HepG2 (cell line): ENCODE results near the gene STXBP4. TPM values are rescaled to one million over a fixed set of nuclear protein-coding genes. Genes with fewer than 3 reads are reported as not detected.

Source experiments
- ATAC-seq: fragments of 200-7000 bp; cut with Tn5 transposase; 3 replicates; pipeline ENCODE4 v1.9.1; 2020; ENCODE audit warnings: mild to moderate bottlenecking, moderate library complexity
- BruUV-seq: library from RNA; stranded (reverse); fragments of 400-500 nt; replicated peaks from 2 replicates; lab custom pipeline; 2021; lab: Mats Ljungman, UMichigan
- CTCF ChIA-PET: fragments of 300-600 bp; formaldehyde crosslinking; extraction: SDS; loops from one replicate; lab custom pipeline; 2021; ENCODE audit warnings: low total read pairs, inconsistent platforms, low intra/inter-chr PET ratio; lab: Yijun Ruan, JAX
- POLR2A ChIA-PET: fragments of 350-600 bp; sonication (Branson Sonifier 250); formaldehyde crosslinking; loops from one replicate; lab custom pipeline; 2020; ENCODE audit warnings: antibody characterized with exemption, inconsistent platforms; lab: Yijun Ruan, JAX
- DNase-seq: peaks from one replicate; pipeline ENCODE4 v3.0.0-alpha.2; 2015; ENCODE audit warnings: low spot score
- FAIRE-seq: peaks from 3 replicates; lab custom pipeline; 2011; peaks lifted over from hg19 to GRCh38; lab: Jason Lieb, UNC
- H2AFZ ChIP-seq: one replicate; pipeline ENCODE4 v1.6.1; 2011; ENCODE audit warnings: low read length, inconsistent platforms
- H3K27ac ChIP-seq: fragments of 300-600 bp; 3 replicates; pipeline ENCODE4 v1.8.0; 2011; ENCODE audit warnings: mixed run types, mild to moderate bottlenecking, mixed read lengths, low read length, inconsistent platforms; ENCODE audit not compliant: insufficient read depth; ENCODE audit errors: extremely low read length
- H3K27me3 ChIP-seq, 2 experiments: fragments of 200-600 bp in 1 of 2; 2 replicates in 1 of 2; 3 replicates in 1 of 2; pipeline versions ENCODE4 v1.6.0 to v1.8.0; 2011; ENCODE audit warnings: low read length in 2 of 2, mild to moderate bottlenecking in 2 of 2, moderate library complexity in 2 of 2, inconsistent platforms in 1 of 2; ENCODE audit not compliant: insufficient read depth in 2 of 2, control insufficient read depth in 1 of 2
- H3K36me3 ChIP-seq, 2 experiments: fragments of 200-600 bp in 1 of 2; replicated peaks in 1 of 2; 2 replicates in 1 of 2; 3 replicates in 1 of 2; pipeline versions ENCODE4 v1.5.1 to v1.8.0; 2011; ENCODE audit warnings: low read length in 2 of 2, inconsistent platforms in 1 of 2; ENCODE audit not compliant: insufficient read depth in 2 of 2, control insufficient read depth in 1 of 2
- H3K4me1 ChIP-seq: 2 replicates; pipeline ENCODE4 v1.5.1; 2012; ENCODE audit warnings: low read length, inconsistent platforms; ENCODE audit not compliant: insufficient read depth
- H3K4me2 ChIP-seq: 2 replicates; pipeline ENCODE4 v1.6.0; 2011; ENCODE audit warnings: low read depth, low read length, inconsistent platforms
- H3K4me3 ChIP-seq, 3 experiments: fragments of 200-600 bp in 1 of 3; sonication (generic), shearing (Covaris generic) in 1 of 3; replicated peaks in 1 of 3; 2 replicates each; pipeline ENCODE4 v1.5.1; 2011 to 2016; ENCODE audit warnings: low read length in 3 of 3, inconsistent platforms in 2 of 3, low read depth in 2 of 3, mild to moderate bottlenecking in 2 of 3, control low read depth in 1 of 3, mixed read lengths in 1 of 3; ENCODE audit not compliant: insufficient read depth in 1 of 3
- H3K79me2 ChIP-seq: one replicate; pipeline ENCODE4 v1.6.1; 2011; ENCODE audit warnings: low read length, inconsistent platforms; ENCODE audit not compliant: insufficient read depth
- H3K9ac ChIP-seq: 2 replicates; pipeline ENCODE4 v1.6.0; 2011; ENCODE audit warnings: mild to moderate bottlenecking, low read depth, low read length, inconsistent platforms; ENCODE audit not compliant: insufficient read depth
- H3K9me3 ChIP-seq: 2 replicates; pipeline ENCODE4 v1.5.1; 2012; ENCODE audit warnings: mild to moderate bottlenecking, low read length
- H4K20me1 ChIP-seq: 2 replicates; pipeline ENCODE4 v1.6.0; 2011; ENCODE audit warnings: inconsistent platforms, mild to moderate bottlenecking, low read length, moderate library complexity; ENCODE audit not compliant: insufficient read depth
- AGO2 ChIP-seq: fragments of 200-400 bp; formaldehyde crosslinking; optimal IDR thresholded peaks from 2 replicates; pipeline ENCODE3; 2017; ENCODE audit warnings: mild to moderate bottlenecking, low read depth, low read length, moderate library complexity
- CEBPB ChIP-seq: IDR thresholded peaks from 2 replicates; pipeline ENCODE4 v1.6.1; 2011; ENCODE audit warnings: low read depth, low read length, improper control_type of control experiment, borderline replicate concordance
- HNF4G ChIP-seq, 2 experiments: sonication (generic) in 1 of 2; formaldehyde crosslinking in 1 of 2; IDR thresholded peaks; 2 replicates each; pipeline versions ENCODE4 v1.4.0 to v1.6.1; 2011 to 2020; ENCODE audit warnings: borderline replicate concordance in 2 of 2, low read depth in 2 of 2, mild to moderate bottlenecking in 2 of 2, low read length in 1 of 2, missing genetic modification reagents in 1 of 2, moderate library complexity in 1 of 2
- MAZ ChIP-seq, 2 experiments: sonication (generic) in 1 of 2; formaldehyde crosslinking in 1 of 2; IDR thresholded peaks; 2 replicates each; pipeline versions ENCODE4 v1.5.0 to v1.6.1; 2012 to 2020; ENCODE audit warnings: low read depth in 2 of 2, mild to moderate bottlenecking in 2 of 2, borderline replicate concordance in 1 of 2, improper control_type of control experiment in 1 of 2, low read length in 1 of 2, missing genetic modification reagents in 1 of 2, moderate library complexity in 1 of 2
- PBX2 ChIP-seq: IDR thresholded peaks from 2 replicates; pipeline ENCODE4 v1.6.1; 2016; ENCODE audit warnings: control low read depth
- TBX3 ChIP-seq: fragments of 450-650 bp; IDR thresholded peaks from 2 replicates; pipeline ENCODE4 v1.6.1; 2017; ENCODE audit warnings: antibody characterized with exemption, mild to moderate bottlenecking, inconsistent platforms, borderline replicate concordance
- TRIM22 ChIP-seq: fragments of 450-650 bp; IDR thresholded peaks from 2 replicates; pipeline ENCODE4 v1.6.1; 2017
- ZBTB44 ChIP-seq: sonication (generic); formaldehyde crosslinking; IDR thresholded peaks from 2 replicates; pipeline ENCODE4 v1.4.0; 2020; ENCODE audit warnings: missing genetic modification reagents
- ZMAT5 ChIP-seq: sonication (generic); formaldehyde crosslinking; IDR thresholded peaks from 2 replicates; pipeline ENCODE4 v1.5.0; 2020; ENCODE audit warnings: mild to moderate bottlenecking, low read depth, missing genetic modification reagents, borderline replicate concordance
- ZNF232 ChIP-seq: sonication (generic); formaldehyde crosslinking; IDR thresholded peaks from 2 replicates; pipeline ENCODE4 v1.4.0; 2020; ENCODE audit warnings: missing genetic modification reagents, borderline replicate concordance
- ZNF431 ChIP-seq: sonication (generic); formaldehyde crosslinking; IDR thresholded peaks from 2 replicates; pipeline ENCODE4 v1.9.0; 2022; ENCODE audit warnings: missing genetic modification reagents, low read depth, mild to moderate bottlenecking, borderline replicate concordance
- ZNF432 ChIP-seq: sonication (generic); formaldehyde crosslinking; IDR thresholded peaks from 2 replicates; pipeline ENCODE4 v1.5.0; 2020; ENCODE audit warnings: missing genetic modification reagents, mild to moderate bottlenecking, borderline replicate concordance
- ZNF512B ChIP-seq: sonication (generic); formaldehyde crosslinking; IDR thresholded peaks from 2 replicates; pipeline ENCODE4 v1.5.1; 2020; ENCODE audit warnings: missing genetic modification reagents, mild to moderate bottlenecking, borderline replicate concordance
- ZNF781 ChIP-seq: sonication (generic); formaldehyde crosslinking; IDR thresholded peaks from 2 replicates; pipeline ENCODE4 v1.5.1; 2020; ENCODE audit warnings: borderline replicate concordance, mild to moderate bottlenecking, missing genetic modification reagents; ENCODE audit errors: not compliant biosample characterization
- WGBS: methylation state at CpG from one replicate; pipeline ENCODE4 v1.1.6; 2017; ENCODE audit warnings: low lambda C conversion rate; 5-methylcytosine and 5-hydroxymethylcytosine counted together
- in situ Hi-C: cut with HindIII; loops from 2 replicates; pipeline ENCODE4 v1.10.0; 2017; ENCODE audit warnings: low pct_unique_long_range_greater_than_20kb; ENCODE audit not compliant: extremely low pct_ligation_motif_present
- intact Hi-C: fragments of 100-400 bp; cut with micrococcal nuclease; formaldehyde crosslinking; loops from one replicate; pipeline ENCODE4 v1.10.0; 2022; ENCODE audit not compliant: unreplicated experiment
- polyA plus RNA-seq, 8 experiments: library from polyadenylated mRNA; depleted of rRNA in 3 of 8; stranded (reverse) in 7 of 8; unstranded in 1 of 8; fragments of >200 nt; fragmentation: Illumina TruSeq in 4 of 8; extraction: Trizol in 4 of 8; gene quantifications; 2 replicates each; pipeline versions ENCODE4 v1.2.1 to v1.2.3, GENCODE V29; 2011 to 2016; ENCODE audit warnings: low read depth in 4 of 8, missing spikeins in 1 of 8, mixed read lengths in 1 of 8; ENCODE audit not compliant: insufficient read depth in 1 of 8
- total RNA-seq, 5 experiments: library from RNA; depleted of rRNA; stranded (reverse); fragments of >200 nt; fragmentation: Illumina TruSeq; extraction: Trizol; gene quantifications; 2 replicates each; pipeline ENCODE4 v1.2.3, GENCODE V29; 2016; ENCODE audit warnings: low read depth in 1 of 5

Gene STXBP4
- total and polyA plus RNA-seq, 2 of the 13 experiments (the other 11 are each of a cell fraction or from before 2014, with no cell fraction given), result 8.5 to 36.1 TPM

GRCh38 chr17:55134486-55135157, 166.1 kb downstream of the STXBP4 start:
- FAIRE-seq, result no peak
- Histone ChIP-seq H3K9ac (no peak overlapping the region), H4K20me1 (no peaks in the 10 kb centered on the region), H3K27me3 (no peaks in the 10 kb centered on the region), H3K27ac (no peak overlapping the region), H3K36me3 (no peaks in the 10 kb centered on the region), H3K4me1 (peaks cover 5% of the 10 kb centered on the region; the same call in 1 of the 2 replicates), H3K9me3 (no peaks in the 10 kb centered on the region), H3K79me2 (no peaks in the 10 kb centered on the region), H2AFZ (no peak overlapping the region), H3K4me2 (no peak overlapping the region), H3K4me3 (no peak overlapping the region)
- WGBS, result 80% methylated on average over 1 of the region's 1 CpG
- no TSS peak for BruUV-seq
- no peak for DNase-seq
- ChIA-PET CTCF (no interaction called here), POLR2A (interaction anchor here (1.2 kb wide), 1 partner anchor 14 kb away, joined by 3 read pairs; no protein-coding TSS in a partner anchor)
- no peak for ATAC-seq
- in situ Hi-C loops (no loop called here), intact Hi-C loops (no loop called here)
- TF ChIP-seq ZNF432 (CRISPR knock-in tag), result no peak
- TF ChIP-seq ZBTB44, result no peak
- no peak for TF ChIP-seq CEBPB
- TF ChIP-seq ZNF431 (CRISPR knock-in tag), result no peak
- no peak for TF ChIP-seq PBX2 (CRISPR knock-in tag)
- no peak for TF ChIP-seq ZNF781 (CRISPR knock-in tag)
- TF ChIP-seq ZNF512B (CRISPR knock-in tag), result no peak
- TF ChIP-seq TBX3, result no peak
- no peak for TF ChIP-seq HNF4G (IDR thresholded peaks at IDR 0.05; ENCODE audit: borderline replicate concordance, low read depth, low read length)
- no peak for TF ChIP-seq HNF4G (CRISPR knock-in tag; IDR thresholded peaks at IDR 0.05; ENCODE audit: borderline replicate concordance, low read depth)
- TF ChIP-seq AGO2, result no peak
- no peak for TF ChIP-seq MAZ (IDR thresholded peaks at IDR 0.05; ENCODE audit: borderline replicate concordance, low read depth, low read length)
- TF ChIP-seq MAZ (CRISPR knock-in tag; IDR thresholded peaks at IDR 0.05; ENCODE audit: low read depth), result no peak
- no peak for TF ChIP-seq ZNF232
- no peak for TF ChIP-seq TRIM22
- no peak for TF ChIP-seq ZMAT5 (CRISPR knock-in tag)
